ENCODE measurements around the gene ARHGAP15. TPM values are rescaled to one million over a fixed set of nuclear protein-coding genes. Genes with fewer than 3 reads are reported as not detected.

ARHGAP15 gene
- total and polyA plus RNA-seq, 2 experiments from 2014 or later = 0.26 TPM; not detected in 1

- Mint-ChIP-seq H3K36me3 (ENCODE audit: low read depth) (no peaks in the 10 kb centered on the region), H3K27me3 (ENCODE audit: insufficient read depth, low read depth, poor library complexity) (peaks cover 1% of the 10 kb centered on the region), H3K4me1 (no peaks in the 10 kb centered on the region), H3K9me3 (no peaks in the 10 kb centered on the region), H3K27ac (no peak overlapping the region), H3K4me3 (no peak overlapping the region)
- no peak overlapping the region for H3K27ac ChIP-seq (ENCODE audit: low read depth)
- H3K27me3 ChIP-seq (ENCODE audit: insufficient read depth) = no peaks in the 10 kb centered on the region
- TF ChIP-seq JUNB (IDR thresholded peaks at IDR 0.05; ENCODE audit: unreplicated experiment) (no peak), EZH2 (IDR thresholded peaks at IDR 0.05; ENCODE audit: low read depth, unreplicated experiment) (no peak), REST (IDR thresholded peaks at IDR 0.05; ENCODE audit: unreplicated experiment) (no peak)
- H3K79me2 ChIP-seq (replicated peaks; ENCODE audit: insufficient read depth) = no peaks in the 10 kb centered on the region
- no peaks in the 10 kb centered on the region; the same call in 1 of the 2 replicates for H3K9me2 ChIP-seq (ENCODE audit: insufficient read depth)
- no peaks in the 10 kb centered on the region for H3K36me3 ChIP-seq (ENCODE audit: insufficient read depth)
- H3F3A ChIP-seq (replicated peaks; ENCODE audit: low read depth) = no peaks in the 10 kb centered on the region
- ATAC-seq (no peak), DNase-seq (ENCODE audit: low spot score) (no peak)
- no peak overlapping the region for H3K4me2 ChIP-seq
- no peaks in the 10 kb centered on the region for H3K4me1 ChIP-seq (ENCODE audit: insufficient read depth)
- H4K20me1 ChIP-seq (replicated peaks; ENCODE audit: insufficient read depth) = no peaks in the 10 kb centered on the region
- no peak overlapping the region for H2AFZ ChIP-seq
- no peak overlapping the region for H3K4me3 ChIP-seq
These were observed 545.8 kb downstream of the ARHGAP15 start for GRCh38 chr2:143675021-143675420.

GRCh38 chr2:143679617-143680016 is 550.4 kb downstream of the ARHGAP15 start:
- no peaks in the 10 kb centered on the region for H3K79me2 ChIP-seq (replicated peaks; ENCODE audit: insufficient read depth)
- H3K27me3 Mint-ChIP-seq (ENCODE audit: insufficient read depth, low read depth, poor library complexity) = peaks cover 1% of the 10 kb centered on the region
- H3K27ac Mint-ChIP-seq = no peak overlapping the region
- H3K9me3 Mint-ChIP-seq = no peaks in the 10 kb centered on the region
- ATAC-seq (no peak), DNase-seq (ENCODE audit: low spot score) (no peak)
- H3K4me3 Mint-ChIP-seq = no peak overlapping the region
- H4K20me1 ChIP-seq (replicated peaks; ENCODE audit: insufficient read depth) = no peaks in the 10 kb centered on the region
- H2AFZ ChIP-seq = no peak overlapping the region
- H3K36me3 ChIP-seq (ENCODE audit: insufficient read depth) = no peaks in the 10 kb centered on the region
- no peak for TF ChIP-seq CTCF (conservative IDR thresholded peaks at IDR 0.05; ENCODE audit: low read depth in 2 of 2)
- no peak for TF ChIP-seq EZH2phosphoT487 (IDR thresholded peaks at IDR 0.05; ENCODE audit: unreplicated experiment)
- TF ChIP-seq CREB1 (CRISPR knock-in tag; IDR thresholded peaks at IDR 0.05; ENCODE audit: low read depth) = no peak
- no peak for TF ChIP-seq REST (IDR thresholded peaks at IDR 0.05; ENCODE audit: unreplicated experiment)
- no peak for TF ChIP-seq STAT1 (IDR thresholded peaks at IDR 0.05; ENCODE audit: unreplicated experiment)
- no peak overlapping the region for H3K4me3 ChIP-seq
- no peak overlapping the region for H3K4me2 ChIP-seq
- H3K27ac ChIP-seq (ENCODE audit: low read depth) = no peak overlapping the region
- no peaks in the 10 kb centered on the region for H3K27me3 ChIP-seq (ENCODE audit: insufficient read depth)
- no peaks in the 10 kb centered on the region for H3K36me3 Mint-ChIP-seq (ENCODE audit: low read depth)
- peaks cover 7% of the 10 kb centered on the region; the same call in 1 of the 2 replicates for H3K4me1 ChIP-seq (ENCODE audit: insufficient read depth)
- H3K4me1 Mint-ChIP-seq = peaks cover 5% of the 10 kb centered on the region; the same call in 2 of the 3 replicates
- no peaks in the 10 kb centered on the region for H3F3A ChIP-seq (replicated peaks; ENCODE audit: low read depth)
- H3K9me2 ChIP-seq (ENCODE audit: insufficient read depth) = no peaks in the 10 kb centered on the region; the same call in 1 of the 2 replicates

Measured in GM23338 (cell line).